Esophagus mucosa (tissue), 1 donor: Measurements from ENCODE around the gene PRRT3. TPM values are rescaled to one million over a fixed set of nuclear protein-coding genes. Genes with fewer than 3 reads are reported as not detected.
"Not testable (repeated sequence)": the region's sequence is repeated elsewhere in the genome, so short reads cannot be mapped to it uniquely, and the experiment has no call there.

Experiments
- ATAC-seq: fragments of 200-7000 bp; cut with Tn5 transposase; one replicate; pipeline ENCODE4 v1.9.1; 2020
- total RNA-seq: library from RNA; stranded (reverse); gene quantifications from one replicate; pipeline ENCODE4 v1.2.4, GENCODE V29; 2023
- donor health status: DM: yes; HTN: yes; CAD: no.

PRRT3 gene
- total RNA-seq, 1 donor from 2014 or later, result 0.56 TPM

- peak; percentile 86 for ATAC-seq
Measured at GRCh38 chr3:9897408-9898372, 54.5 kb downstream of the PRRT3 start.

- ATAC-seq, result not testable (repeated sequence)
Measured at GRCh38 chr3:9896755-9897407, 55.3 kb downstream of the PRRT3 start.

GRCh38 chr3:9895715-9896114 is 56.5 kb downstream of the PRRT3 start:
- not testable (repeated sequence) for ATAC-seq

Other genes starting within 250 kb of the PRRT3 start
- gene CPNE9, start 248.6 kb downstream of the PRRT3 start, total RNA-seq, result not detected
- gene BRPF1, start 220.7 kb downstream of the PRRT3 start, total RNA-seq, result 11.9 TPM
- 9.6 TPM for gene OGG1, start 202.5 kb downstream of the PRRT3 start, total RNA-seq
- 2.6 TPM for gene CAMK1, start 182.5 kb downstream of the PRRT3 start, total RNA-seq
- 32.3 TPM for gene TADA3, start 159.9 kb downstream of the PRRT3 start, total RNA-seq
- gene ARPC4, start 159.3 kb downstream of the PRRT3 start, total RNA-seq, result 154 TPM
- gene TTLL3, start 142.1 kb downstream of the PRRT3 start, total RNA-seq, result 12.3 TPM
- gene RPUSD3, start 108.4 kb downstream of the PRRT3 start, total RNA-seq, result 29.1 TPM
- not detected for gene CIDEC, start 72.2 kb downstream of the PRRT3 start, total RNA-seq
- gene JAGN1, start 61.8 kb downstream of the PRRT3 start, total RNA-seq, result 18.4 TPM
- gene IL17RE, start 49.6 kb downstream of the PRRT3 start, total RNA-seq, result 12.9 TPM
- 26.6 TPM for gene IL17RC, start 35.3 kb downstream of the PRRT3 start, total RNA-seq
- gene CRELD1, start 18.6 kb downstream of the PRRT3 start, total RNA-seq, result 4.6 TPM
- 54.8 TPM for gene EMC3, start 34.4 kb upstream of the PRRT3 start, total RNA-seq
- gene FANCD2, start 74.0 kb upstream of the PRRT3 start, total RNA-seq, result 12.5 TPM
- gene FANCD2OS, start 155.8 kb upstream of the PRRT3 start, total RNA-seq, result not detected
- 108 TPM for gene BRK1, start 163.3 kb upstream of the PRRT3 start, total RNA-seq
- gene VHL, start 189.4 kb upstream of the PRRT3 start, total RNA-seq, result 22.0 TPM
- 6.0 TPM for gene IRAK2, start 212.5 kb upstream of the PRRT3 start, total RNA-seq